Islet precursor cell (in vitro differentiated cells): ENCODE results near the gene CCL4.
A peak's percentile ranks its signal among the peaks of the same experiment; 100 is the strongest.

Experiments
- DNase-seq: peaks from one replicate; pipeline ENCODE4 v3.0.0-alpha.2; 2018

Gene CCL4

DNA sequence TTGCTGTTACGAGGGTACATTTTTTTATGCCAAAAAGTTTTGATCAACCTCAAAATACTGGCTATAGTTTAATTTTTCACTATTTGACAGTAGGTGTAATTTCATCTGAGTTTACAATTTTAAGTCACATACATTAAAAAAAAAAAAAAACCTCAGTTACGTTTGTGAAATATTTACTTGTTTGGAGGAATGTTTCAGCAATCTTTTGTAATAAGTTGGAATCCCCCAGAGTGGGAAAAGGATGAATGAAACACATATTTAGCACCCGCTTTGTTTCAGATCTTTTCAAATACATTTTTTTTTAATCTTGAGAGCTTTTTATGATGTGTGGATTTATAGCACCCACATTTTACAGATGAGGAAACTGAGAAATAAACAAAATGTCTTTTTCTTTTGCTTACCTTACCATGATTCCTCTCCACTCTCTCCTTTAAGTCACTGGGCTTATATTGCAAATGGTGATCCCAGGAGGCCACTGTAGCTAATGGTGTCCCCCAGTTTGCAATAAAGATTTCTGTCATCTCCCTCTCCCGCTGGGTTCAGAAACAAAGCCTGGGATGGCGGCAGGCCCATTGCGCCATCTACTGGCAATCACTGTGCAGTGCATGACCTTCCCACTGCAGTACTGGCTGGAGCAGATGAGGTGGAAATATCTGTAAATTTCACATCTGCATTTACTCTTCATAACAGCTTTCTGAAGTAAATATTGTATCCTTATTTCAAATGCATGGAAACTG is 45.1 kb downstream of the CCL4 start:
- peak; percentile 91 for DNase-seq

DNA sequence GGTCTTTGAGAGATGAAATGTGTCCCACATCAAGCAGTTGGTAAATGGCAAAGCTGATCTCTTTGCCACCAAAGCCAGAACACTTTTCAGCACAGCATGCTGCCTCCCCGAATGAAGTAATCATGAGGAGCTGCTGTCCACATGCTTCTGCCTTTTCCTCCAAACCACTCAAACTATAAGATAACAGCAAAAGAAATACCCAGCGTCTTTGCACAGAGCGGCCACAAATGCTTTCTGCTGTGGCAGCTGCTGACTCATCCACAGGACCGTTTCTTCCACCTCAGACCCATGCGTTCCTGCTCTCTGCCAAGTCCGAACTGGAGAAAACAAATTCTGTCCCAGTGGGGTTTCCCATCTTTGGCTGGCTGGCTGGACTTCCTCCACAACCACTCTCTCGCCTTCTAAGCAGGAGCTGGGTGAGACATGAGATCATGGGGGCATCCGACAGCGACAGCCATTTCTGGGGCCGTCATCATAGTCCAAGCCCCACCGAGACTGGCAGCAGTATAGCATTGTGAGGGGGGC is 45.7 kb downstream of the CCL4 start:
- DNase-seq: peak; percentile 73

DNA sequence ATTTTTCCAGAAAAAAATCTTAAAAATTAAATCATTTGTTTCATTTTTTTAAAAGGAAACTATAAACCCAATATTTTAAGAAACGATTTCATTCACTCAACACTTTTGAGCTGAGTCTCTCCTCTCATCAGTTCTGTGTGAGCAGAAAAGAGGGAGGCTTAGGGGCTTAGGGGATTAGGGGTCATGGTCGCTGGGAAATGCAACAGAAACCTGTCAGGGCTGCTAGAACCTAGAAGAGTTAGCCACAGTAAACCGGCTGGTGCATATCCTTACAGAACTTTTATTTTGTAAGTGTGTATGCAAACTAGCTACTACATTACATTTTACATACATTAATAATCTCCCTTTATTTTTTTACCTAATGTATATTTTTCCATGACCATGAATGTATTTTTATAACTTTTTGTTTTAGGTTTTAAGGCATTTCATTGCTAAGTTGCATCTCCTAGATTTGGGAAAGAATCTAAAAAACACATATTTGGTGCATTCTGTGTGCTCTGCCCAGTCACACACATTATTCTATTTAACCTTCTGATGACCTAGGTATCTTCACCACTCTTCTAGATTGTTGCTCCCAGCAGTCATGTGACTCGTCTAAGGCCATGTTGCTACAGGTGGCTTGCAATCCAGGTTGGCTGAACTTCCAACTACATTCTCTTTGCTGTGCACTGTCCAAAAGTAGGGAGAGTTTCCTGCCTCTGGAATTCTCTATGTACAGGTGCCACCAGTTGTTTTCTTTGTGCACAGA is 48.4 kb downstream of the CCL4 start:
- DNase-seq: no peak

DNA sequence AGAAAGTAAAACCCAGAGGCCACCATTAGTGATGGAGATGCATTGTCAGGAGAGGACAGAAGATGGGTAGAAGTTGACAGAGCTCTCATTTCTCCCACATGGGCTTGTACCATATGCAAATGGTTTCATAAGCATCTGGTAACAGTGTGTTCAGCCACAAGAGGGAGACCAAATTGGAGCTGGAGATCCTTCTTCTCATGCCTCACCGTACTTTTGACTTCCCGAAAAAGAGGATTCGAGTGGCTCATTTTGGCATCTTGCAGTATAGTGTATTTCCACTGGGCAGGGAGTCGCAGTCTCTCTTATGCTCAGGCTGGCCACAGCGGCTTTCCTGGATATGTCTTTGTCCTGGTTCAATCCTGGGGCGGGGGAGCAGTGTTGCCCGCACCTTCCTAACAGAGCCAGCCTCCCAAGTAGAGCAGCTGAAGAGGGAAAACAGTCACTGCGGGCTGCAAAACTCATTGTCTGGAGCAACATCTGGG is 49.1 kb downstream of the CCL4 start:
- DNase-seq: no peak

DNA sequence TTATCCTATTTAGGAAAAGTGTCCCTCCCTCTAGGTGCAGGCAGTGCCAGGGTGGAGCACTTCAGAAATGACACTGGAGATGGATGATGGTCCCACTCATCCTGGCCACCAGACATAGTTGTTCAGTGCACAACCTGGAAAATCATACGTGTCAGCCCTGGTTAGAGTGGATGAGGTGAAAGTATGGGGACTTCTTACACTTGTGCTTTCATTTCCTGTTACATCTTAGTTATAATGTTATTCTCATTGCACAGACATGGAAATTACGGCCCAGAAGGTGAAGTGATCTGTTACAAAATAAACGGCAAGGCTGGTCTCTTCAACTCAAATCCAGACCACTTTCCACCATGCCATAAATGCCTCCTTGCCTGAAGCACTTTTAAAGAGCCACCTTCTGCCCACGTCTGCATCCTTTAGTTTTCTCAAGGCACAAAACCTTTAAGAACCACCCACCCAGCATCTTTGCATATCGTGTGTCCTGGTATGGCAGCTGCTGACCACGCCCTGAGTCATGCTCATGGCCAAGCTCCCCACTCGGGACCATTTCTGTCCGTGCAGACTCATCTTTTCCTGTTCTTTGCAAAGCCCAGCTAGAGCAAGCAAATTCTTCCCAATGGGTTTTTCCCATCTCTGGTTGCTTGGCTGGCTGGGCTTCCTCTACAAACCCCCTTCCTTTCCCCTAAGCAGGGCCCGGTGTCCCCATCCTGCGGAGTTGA is 50.4 kb downstream of the CCL4 start:
- no peak for DNase-seq
